Measurements from ENCODE around the gene DDX49.

- TF ChIP-seq CTCF (conservative IDR thresholded peaks at IDR 0.05; ENCODE audit: low read depth, low read length) (no peak), EZH2 (IDR thresholded peaks at IDR 0.05; ENCODE audit: borderline replicate concordance, low read depth, low read length, poor library complexity, severe bottlenecking) (no peak)
These were observed 40.5 kb upstream of the DDX49 start for GRCh38 chr19:18878858-18879578.
